HG03457 (cell line): ENCODE data around the gene MPHOSPH10.
"Not testable (repeated sequence)": the region's sequence is repeated elsewhere in the genome, so short reads cannot be mapped to it uniquely, and the experiment has no call there.

Experiments used
- ATAC-seq: cut with Tn5 transposase; IDR thresholded peaks from one replicate; pipeline ENCODE4 v1.9.1; 2021; ENCODE audit warnings: moderate number of reproducible peaks; ENCODE audit not compliant: unreplicated experiment

The MPHOSPH10 gene

GRCh38 chr2:71130152-71130904, at the start of gene MPHOSPH10, which contains the start of gene MCEE:
TSS of gene MPHOSPH10 (plus strand) at chr2:71130634. CDS start at chr2:71130666, 32 bp downstream.
TSS of gene MCEE (minus strand) at chr2:71130229. CDS start at chr2:71130219, 10 bp downstream.
- ATAC-seq, result peak; percentile 88

GRCh38 chr2:71082402-71083252, 47.8 kb upstream of the MPHOSPH10 start:
- no peak for ATAC-seq

GRCh38 chr2:71083297-71083696, 47.1 kb upstream of the MPHOSPH10 start:
- not testable (repeated sequence) for ATAC-seq

- not testable (repeated sequence) for ATAC-seq
Observed at GRCh38 chr2:71083752-71084312, 46.6 kb upstream of the MPHOSPH10 start.

GRCh38 chr2:71085325-71086003, 45.0 kb upstream of the MPHOSPH10 start:
- not testable (repeated sequence) for ATAC-seq

- ATAC-seq, result not testable (repeated sequence)
Observed at GRCh38 chr2:71089475-71089874, 41.0 kb upstream of the MPHOSPH10 start.

- ATAC-seq, result not testable (repeated sequence)
Observed at GRCh38 chr2:71091808-71092207, 38.6 kb upstream of the MPHOSPH10 start.

- not testable (repeated sequence) for ATAC-seq
Observed at GRCh38 chr2:71092491-71093260, 37.8 kb upstream of the MPHOSPH10 start.

- no peak for ATAC-seq
Observed at GRCh38 chr2:71100195-71100964, 30.1 kb upstream of the MPHOSPH10 start.

GRCh38 chr2:71101656-71102055, 28.8 kb upstream of the MPHOSPH10 start:
- no peak for ATAC-seq

GRCh38 chr2:71102981-71103681, 27.3 kb upstream of the MPHOSPH10 start:
- no peak for ATAC-seq

GRCh38 chr2:71103809-71104208, 26.6 kb upstream of the MPHOSPH10 start:
- ATAC-seq, result no peak

- not testable (repeated sequence) for ATAC-seq
Observed at GRCh38 chr2:71106463-71106862, 24.0 kb upstream of the MPHOSPH10 start.

GRCh38 chr2:71108091-71108490, 22.3 kb upstream of the MPHOSPH10 start:
- ATAC-seq, result no peak

- ATAC-seq, result no peak
Observed at GRCh38 chr2:71113843-71114242, 16.6 kb upstream of the MPHOSPH10 start.

- no peak for ATAC-seq
Observed at GRCh38 chr2:71117063-71117462, 13.4 kb upstream of the MPHOSPH10 start.

- no peak for ATAC-seq
Observed at GRCh38 chr2:71120195-71120594, 10.2 kb upstream of the MPHOSPH10 start.

- ATAC-seq, result no peak
Observed at GRCh38 chr2:71121479-71121878, 9.0 kb upstream of the MPHOSPH10 start.
